DND-41 (cell line): ENCODE data around the gene PPP2R2D.
"Not testable (repeated sequence)": the region's sequence is repeated elsewhere in the genome, so short reads cannot be mapped to it uniquely, and the experiment has no call there.

ENCODE experiments used
- ATAC-seq: fragments of 200-7000 bp; cut with Tn5 transposase; 3 replicates; pipeline ENCODE4 v1.9.1; 2021; ENCODE audit warnings: low read depth; ENCODE audit not compliant: insufficient read depth
- DNase-seq: peaks from one replicate; pipeline ENCODE4 v3.0.0-alpha.2; 2020
- H2AFZ ChIP-seq: 2 replicates; pipeline ENCODE4 v1.6.0; 2012; ENCODE audit warnings: low read depth, low read length
- H3K27ac ChIP-seq: 2 replicates; pipeline ENCODE4 v1.5.1; 2012; ENCODE audit warnings: low read length, inconsistent platforms
- H3K27me3 ChIP-seq: fragments of 200-600 bp; sonication (generic); 2 replicates; pipeline ENCODE4 v1.6.0; 2012; ENCODE audit warnings: low read length, mild to moderate bottlenecking, inconsistent platforms; ENCODE audit not compliant: insufficient read depth, poor library complexity
- H3K36me3 ChIP-seq: 2 replicates; pipeline ENCODE4 v1.5.1; 2012; ENCODE audit warnings: low read length, inconsistent platforms; ENCODE audit not compliant: insufficient read depth
- H3K4me1 ChIP-seq: 2 replicates; pipeline ENCODE4 v1.5.1; 2012; ENCODE audit warnings: mild to moderate bottlenecking, low read length; ENCODE audit not compliant: insufficient read depth
- H3K4me2 ChIP-seq: 2 replicates; pipeline ENCODE4 v1.6.0; 2012; ENCODE audit warnings: mild to moderate bottlenecking, moderate library complexity, low read length, inconsistent platforms; ENCODE audit not compliant: insufficient read depth
- H3K4me3 ChIP-seq, 2 experiments: fragments of 200-600 bp in 1 of 2; shearing (Covaris generic) in 1 of 2; 2 replicates each; pipeline ENCODE4 v1.5.1; 2012 to 2016; ENCODE audit warnings: inconsistent platforms in 2 of 2, low read length in 2 of 2, mild to moderate bottlenecking in 2 of 2, low read depth in 1 of 2, moderate library complexity in 1 of 2
- H3K79me2 ChIP-seq: 2 replicates; pipeline ENCODE4 v1.6.0; 2012; ENCODE audit warnings: low read length, inconsistent platforms; ENCODE audit not compliant: insufficient read depth
- H3K9ac ChIP-seq: 2 replicates; pipeline ENCODE4 v1.6.0; 2012; ENCODE audit warnings: low read depth, mild to moderate bottlenecking, inconsistent platforms, low read length, moderate library complexity
- H3K9me3 ChIP-seq: 2 replicates; pipeline ENCODE4 v1.5.1; 2012; ENCODE audit warnings: low read length, moderate library complexity, mild to moderate bottlenecking, inconsistent platforms; ENCODE audit not compliant: insufficient read depth, severe bottlenecking
- H4K20me1 ChIP-seq: 2 replicates; pipeline ENCODE4 v1.6.0; 2012; ENCODE audit warnings: low read length; ENCODE audit not compliant: insufficient read depth
- EZH2 ChIP-seq: IDR thresholded peaks from 3 replicates; pipeline ENCODE4 v1.6.1; 2012; ENCODE audit warnings: borderline replicate concordance, low read depth, mild to moderate bottlenecking, moderate library complexity, low read length, inconsistent platforms; ENCODE audit not compliant: severe bottlenecking
- TF ChIP-seq, protein P1 (sequence below): IDR thresholded peaks from 2 replicates; pipeline ENCODE4 v1.5.1; 2012; ENCODE audit warnings: borderline replicate concordance, low read length, moderate library complexity, mild to moderate bottlenecking; ENCODE audit not compliant: poor library complexity, severe bottlenecking; ENCODE audit errors: extremely low read depth

PPP2R2D gene

DNA sequence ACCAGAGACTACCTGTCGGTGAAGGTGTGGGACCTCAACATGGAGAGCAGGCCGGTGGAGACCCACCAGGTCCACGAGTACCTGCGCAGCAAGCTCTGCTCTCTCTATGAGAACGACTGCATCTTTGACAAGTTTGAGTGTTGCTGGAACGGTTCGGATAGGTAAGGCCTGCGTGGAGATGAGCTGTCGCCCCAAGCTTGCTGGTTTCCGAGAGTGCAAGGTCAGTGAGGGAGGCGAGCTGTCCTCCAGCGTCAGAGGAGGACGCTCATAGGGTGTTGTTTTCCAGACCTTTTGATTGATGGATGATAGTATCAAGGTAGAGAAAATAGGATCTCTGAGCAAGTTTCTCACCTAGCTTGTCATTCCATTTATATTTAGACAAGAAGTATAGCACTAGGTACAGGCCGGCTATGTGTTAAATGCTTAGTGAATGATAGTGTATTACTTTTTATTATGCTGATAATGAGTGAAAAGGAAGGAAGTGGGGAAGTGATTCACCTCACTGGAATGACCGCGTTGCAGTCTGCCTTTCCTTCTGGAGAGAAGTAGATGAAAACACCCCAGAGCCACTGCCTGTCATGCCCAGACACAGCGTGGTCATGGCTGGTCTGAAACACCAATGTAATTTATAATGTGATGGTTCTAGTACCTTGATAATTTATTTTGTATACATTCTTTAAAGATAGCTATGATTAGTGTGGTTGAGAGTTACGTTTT, 47.0 kb downstream of the PPP2R2D start:
- Histone ChIP-seq H3K9me3 (no peaks in the 10 kb centered on the region), H3K27ac (no peak overlapping the region), H3K27me3 (no peaks in the 10 kb centered on the region), H3K4me1 (no peaks in the 10 kb centered on the region), H3K36me3 (peaks cover 88% of the 10 kb centered on the region), H3K79me2 (no peaks in the 10 kb centered on the region), H2AFZ (no peak overlapping the region), H4K20me1 (peaks cover 13% of the 10 kb centered on the region), H3K9ac (no peak overlapping the region), H3K4me2 (no peak overlapping the region), H3K4me3 (no peak overlapping the region)
- ATAC-seq (no peak), DNase-seq (no peak)
- TF ChIP-seq EZH2, result no peak
- TF ChIP-seq, protein P1, sequence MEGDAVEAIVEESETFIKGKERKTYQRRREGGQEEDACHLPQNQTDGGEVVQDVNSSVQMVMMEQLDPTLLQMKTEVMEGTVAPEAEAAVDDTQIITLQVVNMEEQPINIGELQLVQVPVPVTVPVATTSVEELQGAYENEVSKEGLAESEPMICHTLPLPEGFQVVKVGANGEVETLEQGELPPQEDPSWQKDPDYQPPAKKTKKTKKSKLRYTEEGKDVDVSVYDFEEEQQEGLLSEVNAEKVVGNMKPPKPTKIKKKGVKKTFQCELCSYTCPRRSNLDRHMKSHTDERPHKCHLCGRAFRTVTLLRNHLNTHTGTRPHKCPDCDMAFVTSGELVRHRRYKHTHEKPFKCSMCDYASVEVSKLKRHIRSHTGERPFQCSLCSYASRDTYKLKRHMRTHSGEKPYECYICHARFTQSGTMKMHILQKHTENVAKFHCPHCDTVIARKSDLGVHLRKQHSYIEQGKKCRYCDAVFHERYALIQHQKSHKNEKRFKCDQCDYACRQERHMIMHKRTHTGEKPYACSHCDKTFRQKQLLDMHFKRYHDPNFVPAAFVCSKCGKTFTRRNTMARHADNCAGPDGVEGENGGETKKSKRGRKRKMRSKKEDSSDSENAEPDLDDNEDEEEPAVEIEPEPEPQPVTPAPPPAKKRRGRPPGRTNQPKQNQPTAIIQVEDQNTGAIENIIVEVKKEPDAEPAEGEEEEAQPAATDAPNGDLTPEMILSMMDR, result no peak

DNA sequence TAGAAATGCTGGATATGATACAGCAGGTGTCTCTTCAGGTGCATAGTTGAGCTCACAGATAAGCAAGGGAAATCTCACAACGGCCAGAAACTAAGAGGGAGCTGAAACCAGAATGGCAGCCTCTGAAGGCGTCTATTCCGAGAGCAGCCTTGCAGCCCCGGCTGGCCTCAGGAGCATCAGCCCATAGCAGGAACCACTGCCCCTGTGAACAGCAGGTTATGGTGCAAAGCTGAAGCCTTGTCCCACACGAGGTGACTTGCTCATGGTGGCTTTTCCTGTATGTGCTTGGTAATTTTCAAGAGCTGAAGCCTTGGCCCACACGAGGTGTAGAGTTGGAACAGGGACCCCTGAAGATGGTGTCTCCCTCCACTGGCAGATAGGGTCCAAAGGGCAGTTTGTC, 47.7 kb downstream of the PPP2R2D start:
- Histone ChIP-seq H2AFZ (no peak overlapping the region), H3K9ac (no peak overlapping the region), H3K36me3 (peaks cover 88% of the 10 kb centered on the region), H3K27ac (no peak overlapping the region), H3K4me2 (no peak overlapping the region), H3K79me2 (no peaks in the 10 kb centered on the region), H3K27me3 (no peaks in the 10 kb centered on the region), H4K20me1 (peaks cover 18% of the 10 kb centered on the region), H3K9me3 (no peaks in the 10 kb centered on the region), H3K4me1 (no peaks in the 10 kb centered on the region), H3K4me3 (no peak overlapping the region)
- ATAC-seq (no peak), DNase-seq (no peak)
- TF ChIP-seq, protein P1, result no peak
- TF ChIP-seq EZH2, result no peak

DNA sequence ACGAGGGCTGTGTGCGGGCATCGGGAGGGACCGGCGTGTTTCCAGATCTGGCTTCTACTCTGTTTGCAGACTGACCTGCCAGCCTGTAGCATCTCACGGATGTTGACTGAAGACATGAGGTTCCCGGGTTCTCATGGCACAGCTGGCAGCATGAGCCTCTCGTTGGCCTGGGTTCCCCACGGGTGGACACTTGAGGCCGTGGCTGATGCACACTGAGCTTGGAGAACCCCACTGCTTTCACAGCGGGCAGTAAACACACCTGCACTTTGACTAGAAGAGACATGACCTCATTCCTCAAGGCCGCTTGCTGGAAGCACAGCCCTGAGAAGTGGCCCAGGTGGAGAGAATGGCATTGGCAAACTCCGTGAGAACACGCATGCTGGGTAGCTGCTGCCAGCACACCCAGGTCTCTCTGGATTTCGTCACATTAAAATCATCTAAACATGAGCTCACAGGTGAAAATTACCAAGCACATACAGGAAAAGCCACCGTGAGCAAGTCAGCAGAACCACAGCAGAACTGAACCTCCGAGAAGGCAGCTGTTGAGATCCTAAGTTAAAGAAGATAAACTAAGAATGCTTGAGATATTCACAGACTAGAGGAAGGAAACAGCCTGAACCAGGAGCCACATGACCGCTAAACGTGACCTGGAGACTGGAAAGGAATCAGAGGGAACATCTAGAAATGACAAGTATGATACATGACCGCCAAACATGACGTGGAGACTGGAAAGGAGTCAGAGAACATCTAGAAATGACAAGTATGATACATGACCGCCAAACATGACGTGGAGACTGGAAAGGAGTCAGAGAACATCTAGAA, 48.4 kb downstream of the PPP2R2D start:
- no peak overlapping the region for H2AFZ ChIP-seq
- H3K27ac ChIP-seq, result no peak overlapping the region
- peaks cover 88% of the 10 kb centered on the region for H3K36me3 ChIP-seq
- no peaks in the 10 kb centered on the region for H3K79me2 ChIP-seq
- TF ChIP-seq, protein P1, result no peak
- no peak for TF ChIP-seq EZH2
- H3K4me1 ChIP-seq, result no peaks in the 10 kb centered on the region
- no peak overlapping the region for H3K4me3 ChIP-seq
- ATAC-seq, result no peak
- no peak overlapping the region for H3K4me2 ChIP-seq
- H3K9ac ChIP-seq, result no peak overlapping the region
- DNase-seq, result no peak
- H4K20me1 ChIP-seq, result peaks cover 22% of the 10 kb centered on the region
- no peaks in the 10 kb centered on the region for H3K27me3 ChIP-seq
- H3K9me3 ChIP-seq, result no peaks in the 10 kb centered on the region

DNA sequence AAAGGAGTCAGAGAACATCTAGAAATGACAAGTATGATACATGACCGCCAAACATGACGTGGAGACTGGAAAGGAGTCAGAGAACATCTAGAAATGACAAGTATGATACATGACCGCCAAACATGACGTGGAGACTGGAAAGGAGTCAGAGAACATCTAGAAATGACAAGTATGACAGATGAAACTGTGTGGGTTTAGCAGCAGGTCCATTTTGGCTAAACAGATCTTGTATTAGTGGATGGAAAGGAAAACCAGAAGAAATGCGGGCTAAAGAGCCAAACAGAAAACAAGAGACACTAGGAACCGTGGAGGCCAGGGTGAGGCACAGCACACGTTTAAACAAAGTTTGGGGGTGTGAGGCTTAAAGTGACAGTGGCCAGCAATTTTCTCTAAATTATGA, 49.1 kb downstream of the PPP2R2D start:
- H4K20me1 ChIP-seq, result peaks cover 22% of the 10 kb centered on the region
- not testable (repeated sequence) for H3K9me3 ChIP-seq, ATAC-seq, H3K4me3 ChIP-seq, H3K4me2 ChIP-seq, H3K4me1 ChIP-seq, DNase-seq, H3K27me3 ChIP-seq, H3K27ac ChIP-seq, H2AFZ ChIP-seq, H3K9ac ChIP-seq, H3K79me2 ChIP-seq
- peaks cover 88% of the 10 kb centered on the region for H3K36me3 ChIP-seq
